GM21825 (cell line): ENCODE results near the gene RAB40A.
"Not testable (repeated sequence)": the region's sequence is repeated elsewhere in the genome, so short reads cannot be mapped to it uniquely, and the experiment has no call there.

ENCODE experiments used
- ATAC-seq: cut with Tn5 transposase; IDR thresholded peaks from one replicate; pipeline ENCODE4 v1.9.1; 2021; ENCODE audit warnings: mild to moderate bottlenecking, moderate library complexity; ENCODE audit not compliant: unreplicated experiment

RAB40A gene

DNA sequence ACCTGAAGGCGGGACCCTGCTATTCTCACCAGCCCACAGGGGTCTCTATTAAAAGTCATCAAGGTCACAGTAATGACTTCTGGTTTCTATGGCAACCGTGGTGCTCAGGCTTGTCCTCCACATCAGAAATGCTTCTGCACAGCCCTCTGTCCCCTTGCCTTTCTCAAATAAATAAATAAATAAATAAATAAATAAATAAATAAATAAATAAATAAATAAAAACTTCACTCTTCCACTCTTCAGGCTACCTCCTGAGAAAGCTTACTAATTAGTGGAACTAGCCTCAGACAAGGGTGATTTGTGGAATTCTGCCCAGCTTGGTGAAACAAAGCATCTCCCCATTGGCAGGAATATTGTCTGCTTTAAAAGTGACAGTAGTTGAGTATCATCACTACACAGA is 5.5 kb upstream of the RAB40A start:
- ATAC-seq = no peak

- no peak for ATAC-seq
These were observed 4.3 kb upstream of the RAB40A start for GRCh38 chrX:103523605-103524004.

DNA sequence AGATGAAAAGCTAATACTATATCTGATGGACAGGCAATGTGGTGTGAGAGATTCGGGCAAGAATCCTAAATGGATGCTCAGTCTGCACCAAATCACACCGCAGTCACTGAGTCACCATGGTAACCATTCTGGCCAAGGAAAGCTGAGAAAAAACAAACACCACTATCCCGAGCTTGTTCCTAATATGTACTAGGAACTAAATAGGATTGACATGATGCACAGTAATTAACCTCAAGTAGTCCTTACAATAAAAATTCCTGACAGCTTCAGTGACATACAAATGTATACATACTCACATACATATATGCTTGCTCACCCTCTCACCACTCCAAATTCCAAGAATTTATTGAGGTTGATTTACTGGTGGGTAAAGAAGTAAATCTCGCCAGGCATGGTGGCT is 1.1 kb upstream of the RAB40A start:
- no peak for ATAC-seq

- ATAC-seq = no peak
These were observed 718 bp downstream of the RAB40A start for GRCh38 chrX:103518571-103518970.

DNA sequence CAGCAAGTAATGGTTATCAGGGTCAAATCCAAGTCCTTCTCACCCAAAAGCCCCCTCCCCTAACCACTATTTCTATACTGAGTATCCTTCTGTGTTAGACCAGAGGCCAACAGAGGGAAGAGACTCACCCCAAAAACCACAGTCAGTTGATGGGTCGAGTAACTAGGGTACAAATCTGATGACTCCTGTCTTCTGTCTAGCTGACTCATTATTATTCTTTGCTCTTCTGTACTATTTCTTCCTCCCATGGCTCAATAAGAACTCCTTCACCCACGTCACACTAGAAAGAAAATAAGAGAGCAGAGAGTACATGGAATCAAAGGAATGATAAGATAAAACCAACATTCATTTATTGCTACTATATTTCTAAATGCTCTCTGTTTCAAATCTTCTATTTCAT is 2.0 kb downstream of the RAB40A start:
- ATAC-seq = no peak

DNA sequence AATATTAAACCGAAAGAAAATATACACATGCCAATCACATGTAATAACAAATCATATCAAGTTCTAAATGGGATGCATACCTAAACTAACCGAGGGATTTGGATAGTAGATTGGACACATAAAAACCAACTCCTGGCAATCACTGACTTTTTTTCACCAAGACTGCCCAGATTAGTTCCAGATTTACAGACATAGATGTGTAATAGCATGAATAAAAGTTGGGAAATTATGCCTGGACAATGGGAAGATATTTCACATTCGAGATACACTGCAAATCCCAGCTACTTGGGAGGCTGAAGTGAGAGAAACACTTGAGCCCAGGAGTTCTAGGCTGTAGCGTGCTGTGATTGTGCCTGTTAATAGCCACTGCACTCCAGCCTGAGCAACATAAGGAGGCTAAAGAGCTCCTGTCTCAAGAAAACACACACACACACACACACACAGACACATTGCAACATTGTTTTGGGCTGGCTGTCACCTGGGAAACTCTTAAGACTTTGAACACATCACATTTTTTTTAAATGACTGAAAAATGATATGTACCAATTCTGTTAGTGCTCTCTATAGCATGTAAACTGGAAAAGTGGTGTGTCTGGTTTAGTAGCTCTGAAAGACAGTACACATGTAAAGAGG is 5.7 kb downstream of the RAB40A start:
- ATAC-seq = no peak

DNA sequence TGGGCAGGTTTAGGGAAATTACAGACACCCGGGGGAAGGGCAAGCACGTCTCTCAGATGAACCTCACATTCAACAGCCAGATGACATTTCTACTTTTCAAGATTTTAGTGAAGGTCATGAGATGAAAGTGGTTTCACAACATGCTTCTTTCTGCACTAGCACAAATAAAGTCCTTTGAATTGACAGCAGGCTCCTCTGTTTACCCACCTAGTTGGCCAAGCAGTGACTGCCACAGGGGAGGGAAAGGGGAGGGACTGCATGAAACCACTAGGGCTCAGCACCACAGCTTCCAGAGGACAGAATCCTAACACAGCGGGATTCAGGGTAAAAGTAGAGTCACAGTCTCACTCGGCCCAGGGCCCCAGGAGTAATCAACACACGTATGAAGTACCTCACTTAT is 6.2 kb downstream of the RAB40A start:
- ATAC-seq = no peak

DNA sequence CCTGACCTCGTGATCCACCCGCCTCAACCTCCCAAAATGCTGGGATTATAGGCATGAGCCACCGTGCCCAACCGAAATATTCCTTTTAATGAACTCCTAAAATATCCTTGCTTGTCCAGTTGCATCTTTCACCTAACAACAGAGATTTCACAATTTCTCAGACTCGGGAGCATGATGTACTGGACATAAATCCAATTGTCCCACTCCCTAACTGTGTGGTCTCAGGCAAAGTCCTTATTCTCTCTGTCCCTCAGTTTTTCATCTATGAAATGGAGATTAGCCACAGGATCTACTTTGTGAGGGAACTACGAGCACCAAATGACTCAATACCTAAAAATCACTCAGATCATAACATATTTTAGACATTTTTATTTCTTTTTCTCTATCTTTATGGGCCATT is 9.3 kb downstream of the RAB40A start:
- ATAC-seq = no peak

DNA sequence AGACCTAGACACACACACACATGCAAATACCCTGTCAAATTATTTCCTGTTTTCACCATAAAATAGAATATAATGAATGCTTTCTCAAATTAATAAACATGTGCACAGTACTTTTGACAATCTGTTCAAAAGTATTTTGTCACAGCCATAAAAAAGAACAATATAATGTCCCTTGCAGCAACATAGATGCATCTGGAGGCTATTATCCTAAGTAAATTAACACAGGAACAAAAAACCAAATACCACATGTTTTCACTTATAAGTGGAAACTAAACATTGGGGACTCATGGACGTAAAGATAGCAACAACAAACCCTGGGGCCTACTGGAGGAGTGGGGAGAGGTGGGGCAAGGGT is 15.5 kb downstream of the RAB40A start:
- ATAC-seq = no peak

- ATAC-seq = no peak
These were observed 16.0 kb downstream of the RAB40A start for GRCh38 chrX:103503163-103503852.

DNA sequence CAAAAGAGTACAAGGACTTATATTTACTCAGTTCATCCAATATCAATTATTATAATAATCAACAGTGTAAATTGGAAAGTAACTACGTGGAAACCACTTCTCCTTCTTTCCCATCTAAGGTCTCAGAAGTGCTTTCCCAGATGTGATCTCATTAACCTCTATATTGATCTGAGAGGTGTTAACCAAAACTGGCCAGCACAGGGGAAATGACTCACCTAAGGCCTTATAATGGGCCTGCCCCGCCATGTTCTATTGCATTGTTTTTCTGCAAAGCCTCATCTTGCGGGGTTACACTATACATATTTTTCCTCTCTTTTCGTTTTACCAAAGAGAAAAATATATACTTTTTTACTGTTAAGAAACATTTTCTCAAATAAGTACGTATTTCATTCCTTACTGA is 20.5 kb downstream of the RAB40A start:
- no peak for ATAC-seq

GRCh38 chrX:103495786-103496185 is 23.5 kb downstream of the RAB40A start:
- ATAC-seq = no peak

DNA sequence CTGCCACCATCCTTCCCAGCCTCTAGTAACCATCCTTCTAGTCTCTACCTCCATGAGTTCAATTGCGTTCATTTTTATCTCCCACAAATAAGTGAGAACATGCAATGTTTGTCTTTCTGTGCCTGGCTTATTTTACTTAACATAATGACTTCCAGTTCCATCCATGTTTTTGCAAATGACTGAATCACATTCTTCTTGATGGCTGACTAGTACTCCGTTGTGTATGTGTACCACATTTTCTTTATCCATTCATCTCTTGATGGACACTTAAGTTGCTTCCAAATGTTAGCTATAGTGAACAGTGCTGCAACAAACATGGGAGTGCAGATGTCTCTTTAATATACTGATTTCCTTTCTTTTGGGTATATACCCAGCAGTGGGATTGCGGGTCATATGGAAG is 25.7 kb downstream of the RAB40A start:
- ATAC-seq = not testable (repeated sequence)

DNA sequence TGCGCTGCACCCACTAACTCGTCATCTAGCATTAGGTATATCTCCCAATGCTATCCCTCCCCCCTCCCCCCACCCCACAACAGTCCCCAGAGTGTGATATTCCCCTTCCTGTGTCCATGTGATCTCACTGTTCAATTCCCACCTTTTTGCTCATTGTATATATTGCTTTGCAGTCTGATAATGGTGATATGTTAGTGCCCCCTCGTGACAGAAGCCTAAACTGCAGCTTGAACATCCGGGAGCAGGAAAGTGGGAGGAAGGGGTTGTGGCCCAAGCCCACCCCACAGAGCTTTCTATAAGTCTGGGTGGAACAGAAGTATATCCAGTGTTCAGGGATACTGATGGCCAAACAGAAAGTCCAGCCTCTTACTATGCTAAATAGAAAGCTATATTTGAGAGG is 29.6 kb downstream of the RAB40A start:
- not testable (repeated sequence) for ATAC-seq

DNA sequence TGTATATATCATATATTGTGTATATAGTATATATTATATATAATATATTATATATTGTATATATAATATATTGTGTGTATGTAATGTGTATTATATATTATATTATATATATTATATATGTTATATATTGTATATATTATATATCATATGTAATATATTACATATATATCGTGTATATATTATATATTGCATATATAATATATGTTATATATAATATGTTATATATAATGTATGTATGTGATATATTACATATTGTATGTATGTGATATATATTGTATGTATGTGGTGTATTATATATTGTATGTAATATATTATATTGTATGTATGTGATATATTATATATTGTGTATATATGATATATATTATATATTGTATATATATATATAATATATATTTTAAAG is 30.5 kb downstream of the RAB40A start:
- ATAC-seq = no peak

- ATAC-seq = no peak
These were observed 31.0 kb downstream of the RAB40A start for GRCh38 chrX:103488332-103488731.

DNA sequence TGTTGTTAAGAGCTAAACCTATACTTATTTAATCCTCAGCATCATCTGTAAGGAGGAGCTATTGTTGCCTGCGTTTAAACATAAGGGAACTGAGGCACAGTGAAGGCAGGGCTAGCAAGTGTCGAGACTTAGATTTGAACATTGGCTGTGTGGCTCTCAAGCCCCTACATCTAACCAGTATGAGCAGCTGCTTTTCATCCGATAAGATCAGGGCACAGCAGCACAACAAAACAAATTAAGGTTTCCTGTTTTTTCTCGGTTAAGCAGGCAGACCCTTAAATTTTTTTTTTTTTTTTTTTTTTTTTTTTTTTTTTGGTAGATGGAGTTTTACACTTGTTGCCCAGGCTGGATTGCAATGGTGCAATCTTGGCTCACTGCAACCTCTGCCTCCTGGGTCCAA is 35.6 kb downstream of the RAB40A start:
- no peak for ATAC-seq

- ATAC-seq = no peak
These were observed 38.8 kb downstream of the RAB40A start for GRCh38 chrX:103480526-103480925.

GRCh38 chrX:103477496-103477895 is 41.8 kb downstream of the RAB40A start:
- ATAC-seq = no peak

DNA sequence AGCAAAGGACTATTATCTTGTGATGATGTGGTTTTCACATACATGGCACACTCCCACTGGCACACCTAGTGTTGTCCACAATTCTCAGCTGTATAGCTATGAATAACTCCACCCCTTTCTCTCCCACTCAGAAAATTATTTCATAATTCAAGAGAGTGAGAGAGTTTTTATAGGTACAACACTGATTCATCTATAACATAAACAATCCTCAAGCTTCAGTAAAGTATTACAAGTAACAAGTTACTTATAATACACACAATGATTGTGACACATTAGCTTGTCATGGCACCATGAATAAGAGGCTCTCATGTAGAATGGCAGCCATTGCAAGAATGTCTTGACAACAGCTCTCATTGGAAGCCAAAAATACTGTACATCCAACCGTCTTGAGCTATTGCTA is 43.9 kb downstream of the RAB40A start:
- no peak for ATAC-seq

DNA sequence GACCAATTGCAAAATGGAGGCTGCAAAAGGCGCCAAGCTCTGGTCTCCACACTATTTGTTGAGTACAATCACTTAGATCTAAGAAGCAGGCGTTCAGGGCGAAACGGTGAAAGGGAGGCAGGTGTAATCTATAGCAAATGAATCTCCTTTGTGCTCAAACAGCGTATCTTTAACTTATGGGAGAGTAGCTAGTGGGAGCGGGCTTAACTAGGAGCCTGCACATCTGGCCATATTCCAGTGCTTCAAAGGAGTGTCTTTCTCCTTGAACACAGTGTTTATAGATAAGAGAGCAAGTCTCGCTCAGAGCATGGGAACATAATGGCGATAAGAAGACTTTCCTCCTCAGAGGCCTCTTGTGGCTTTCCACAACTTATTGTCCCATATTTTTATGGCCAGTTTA is 49.3 kb downstream of the RAB40A start:
- not testable (repeated sequence) for ATAC-seq

- no peak for ATAC-seq
These were observed 51.4 kb downstream of the RAB40A start for GRCh38 chrX:103467887-103468286.

- ATAC-seq = no peak
These were observed 52.1 kb downstream of the RAB40A start for GRCh38 chrX:103467156-103467555.
